ENCODE results near the gene AMBP. TPM values are rescaled to one million over a fixed set of nuclear protein-coding genes. Genes with fewer than 3 reads are reported as not detected.

AMBP gene
- total and polyA plus RNA-seq, 2 of the 13 experiments (the other 11 are each of a cell fraction or from before 2014, with no cell fraction given): 1,510 to 2,580 TPM

DNA sequence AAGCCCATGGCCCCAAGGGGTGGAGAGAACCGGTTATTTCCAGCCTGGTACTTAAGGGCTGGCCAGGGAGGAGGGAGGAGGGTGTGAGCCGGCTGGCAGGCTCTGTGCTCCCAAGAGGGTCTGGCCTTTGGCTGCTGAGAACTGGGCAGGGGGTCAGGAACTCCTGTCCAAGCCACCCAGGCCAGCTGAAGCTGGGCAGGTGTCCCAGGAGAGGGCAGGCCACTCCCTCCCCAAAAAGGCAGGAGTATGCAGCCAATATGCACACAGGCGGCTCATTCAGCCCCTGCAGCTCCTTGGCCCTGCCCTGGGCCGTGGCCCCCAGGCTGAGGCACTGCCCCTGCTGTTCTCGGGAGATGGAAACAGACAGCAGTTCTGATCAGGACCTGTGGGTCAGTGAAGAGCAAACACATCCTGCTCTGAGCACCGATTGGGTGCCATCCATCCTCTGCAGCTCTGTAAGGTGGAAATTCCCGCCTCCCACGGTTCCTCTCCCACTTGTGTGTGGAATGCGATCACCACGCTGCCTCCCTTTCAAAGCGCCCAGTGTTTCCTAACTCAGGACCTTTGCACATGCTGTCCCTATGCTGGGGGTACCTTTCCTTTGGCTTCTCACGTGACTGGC is 38.1 kb upstream of the AMBP start (continued):
- TF ChIP-seq, protein P1, sequence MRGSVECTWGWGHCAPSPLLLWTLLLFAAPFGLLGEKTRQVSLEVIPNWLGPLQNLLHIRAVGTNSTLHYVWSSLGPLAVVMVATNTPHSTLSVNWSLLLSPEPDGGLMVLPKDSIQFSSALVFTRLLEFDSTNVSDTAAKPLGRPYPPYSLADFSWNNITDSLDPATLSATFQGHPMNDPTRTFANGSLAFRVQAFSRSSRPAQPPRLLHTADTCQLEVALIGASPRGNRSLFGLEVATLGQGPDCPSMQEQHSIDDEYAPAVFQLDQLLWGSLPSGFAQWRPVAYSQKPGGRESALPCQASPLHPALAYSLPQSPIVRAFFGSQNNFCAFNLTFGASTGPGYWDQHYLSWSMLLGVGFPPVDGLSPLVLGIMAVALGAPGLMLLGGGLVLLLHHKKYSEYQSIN (CRISPR knock-in tag; IDR thresholded peaks at IDR 0.05; ENCODE audit: borderline replicate concordance): no peak
- TF ChIP-seq MIER2 (CRISPR knock-in tag; IDR thresholded peaks at IDR 0.05): no peak
- TF ChIP-seq RBM39 (IDR thresholded peaks at IDR 0.05; ENCODE audit: low read depth, low read length, poor library complexity, severe bottlenecking): peak; percentile 55
- TF ChIP-seq ZNF33B (CRISPR knock-in tag; IDR thresholded peaks at IDR 0.05): 0 out of 2 replicates have a peak, but pooled peaks have one; percentile 31
- no peak for TF ChIP-seq CSRNP1 (CRISPR knock-in tag; IDR thresholded peaks at IDR 0.05)
- no peak for TF ChIP-seq TAF1 (CRISPR knock-in tag; IDR thresholded peaks at IDR 0.05)
- TF ChIP-seq ZNF292 (CRISPR knock-in tag; IDR thresholded peaks at IDR 0.05; ENCODE audit: borderline replicate concordance, low read depth): peak; percentile 62; the same call in 1 of the 2 replicates
- TF ChIP-seq NR2F6 (IDR thresholded peaks at IDR 0.05): no peak
- TF ChIP-seq NR2F6 (CRISPR knock-in tag; IDR thresholded peaks at IDR 0.05): no peak
- no peak for TF ChIP-seq ZEB1 (IDR thresholded peaks at IDR 0.05; ENCODE audit: insufficient replicate concordance, low read depth)
- no peak for TF ChIP-seq KLF15 (CRISPR knock-in tag; IDR thresholded peaks at IDR 0.05; ENCODE audit: borderline replicate concordance)
- TF ChIP-seq SMAD9 (CRISPR knock-in tag; IDR thresholded peaks at IDR 0.05): no peak
- TF ChIP-seq ZHX1 (CRISPR knock-in tag; IDR thresholded peaks at IDR 0.05; ENCODE audit: low read depth): no peak
- no peak for TF ChIP-seq ZC3H13 (CRISPR knock-in tag; IDR thresholded peaks at IDR 0.05)
- TF ChIP-seq ZNF768 (CRISPR knock-in tag; IDR thresholded peaks at IDR 0.05): peak; percentile 95
- no peak for TF ChIP-seq RARA (CRISPR knock-in tag; IDR thresholded peaks at IDR 0.05)
- no peak for TF ChIP-seq SP5 (CRISPR knock-in tag; IDR thresholded peaks at IDR 0.05; ENCODE audit: borderline replicate concordance, low read depth)
- peak; percentile 31 for TF ChIP-seq XRCC5 (optimal IDR thresholded peaks at IDR 0.05; ENCODE audit: low read length)
- TF ChIP-seq SRF (IDR thresholded peaks at IDR 0.05; ENCODE audit: low read depth, low read length): no peak
- no peak for TF ChIP-seq TCF7L2 (IDR thresholded peaks at IDR 0.05; ENCODE audit: low read depth, low read length)
- TF ChIP-seq POLR2A (IDR thresholded peaks at IDR 0.05; ENCODE audit: insufficient read depth in 1 of 2, low read depth in 2 of 2, low read length in 2 of 2): no peak
- no peak for TF ChIP-seq GPN1 (CRISPR knock-in tag; IDR thresholded peaks at IDR 0.05; ENCODE audit: borderline replicate concordance)
- TF ChIP-seq MYPOP (CRISPR knock-in tag; IDR thresholded peaks at IDR 0.05): no peak
- TF ChIP-seq ZNF263 (CRISPR knock-in tag; IDR thresholded peaks at IDR 0.05): peak; percentile 91
- TF ChIP-seq GABPA (IDR thresholded peaks at IDR 0.05; ENCODE audit: low read depth, low read length): no peak
- no peak for TF ChIP-seq GABPA (CRISPR knock-in tag; IDR thresholded peaks at IDR 0.05; ENCODE audit: low read depth)
- peak; percentile 48; the same call in 1 of the 2 replicates for TF ChIP-seq NRL (CRISPR knock-in tag; IDR thresholded peaks at IDR 0.05; ENCODE audit: borderline replicate concordance)
